Measurements from ENCODE around the gene UNC13C.

Gene UNC13C

DNA sequence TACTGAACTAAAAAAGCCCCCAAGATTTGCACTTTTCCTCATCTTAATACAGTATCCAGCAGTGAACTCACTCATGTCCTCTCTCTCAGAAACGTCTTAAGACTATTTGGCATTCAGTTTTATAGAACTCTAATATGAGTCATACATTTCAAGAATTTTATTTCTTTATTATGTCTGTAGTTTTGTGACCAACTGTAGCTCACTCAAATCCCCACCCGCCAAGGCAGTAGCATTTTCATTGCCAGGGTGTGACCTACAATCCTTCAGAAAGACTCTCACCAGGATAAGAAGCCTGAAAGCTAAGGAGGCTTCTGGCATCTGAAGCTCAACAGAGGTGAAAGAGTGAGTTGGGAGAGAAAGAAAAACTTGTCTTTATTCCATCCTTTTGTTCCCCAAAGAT is 681.4 kb downstream of the UNC13C start:
- Histone ChIP-seq H3K27ac (ENCODE audit: poor library complexity, severe bottlenecking) (no peak overlapping the region), H3K36me3 (ENCODE audit: low read depth) (no peaks in the 10 kb centered on the region), H3K4me3 (ENCODE audit: severe bottlenecking) (no peak overlapping the region), H3K27me3 (ENCODE audit: insufficient read depth, poor library complexity, severe bottlenecking) (peaks cover 5% of the 10 kb centered on the region), H3K9me3 (ENCODE audit: severe bottlenecking) (no peaks in the 10 kb centered on the region), H3K4me1 (ENCODE audit: insufficient read depth, poor library complexity, severe bottlenecking) (no peaks in the 10 kb centered on the region)
- ATAC-seq (ENCODE audit: low read depth) (no peak), DNase-seq (ENCODE audit: low spot score) (no peak)
- TF ChIP-seq CTCF (IDR thresholded peaks at IDR 0.05; ENCODE audit: poor library complexity, severe bottlenecking) = no peak

GRCh38 chr15:54660356-54660755 is 682.1 kb downstream of the UNC13C start:
- ATAC-seq (ENCODE audit: low read depth) = peak; percentile 35; the same call in 1 of the 3 replicates
- Histone ChIP-seq H3K4me3 (ENCODE audit: severe bottlenecking) (no peak overlapping the region), H3K27me3 (ENCODE audit: insufficient read depth, poor library complexity, severe bottlenecking) (peaks cover 5% of the 10 kb centered on the region), H3K27ac (ENCODE audit: poor library complexity, severe bottlenecking) (no peak overlapping the region), H3K36me3 (ENCODE audit: low read depth) (no peaks in the 10 kb centered on the region), H3K4me1 (ENCODE audit: insufficient read depth, poor library complexity, severe bottlenecking) (no peaks in the 10 kb centered on the region), H3K9me3 (ENCODE audit: severe bottlenecking) (no peaks in the 10 kb centered on the region)
- DNase-seq (ENCODE audit: low spot score) = no peak
- TF ChIP-seq CTCF (IDR thresholded peaks at IDR 0.05; ENCODE audit: poor library complexity, severe bottlenecking) = no peak

DNA sequence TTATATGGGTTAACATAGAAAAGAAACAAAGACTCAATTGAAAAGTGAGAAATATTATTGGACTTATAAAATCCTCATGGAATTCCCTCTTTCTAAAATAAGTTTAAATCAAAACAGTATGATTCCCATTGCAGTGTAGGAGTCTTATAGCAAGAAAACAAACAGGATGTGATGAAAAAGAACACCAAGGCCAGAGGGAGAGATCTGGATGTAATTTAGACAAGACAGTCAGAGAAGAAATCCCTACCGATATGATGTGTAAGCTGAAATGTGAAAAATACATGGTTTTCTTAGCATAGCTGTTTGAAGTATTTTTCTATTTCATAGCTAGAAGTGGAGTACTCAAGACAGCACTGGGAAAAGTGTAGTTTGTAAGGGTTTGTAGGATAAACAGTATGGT is 697.0 kb downstream of the UNC13C start:
- ATAC-seq (ENCODE audit: low read depth) (no peak), DNase-seq (ENCODE audit: low spot score) (no peak)
- TF ChIP-seq CTCF (IDR thresholded peaks at IDR 0.05; ENCODE audit: poor library complexity, severe bottlenecking) = no peak
- no peaks in the 10 kb centered on the region for H3K9me3 ChIP-seq (ENCODE audit: severe bottlenecking)
- no peaks in the 10 kb centered on the region for H3K4me1 ChIP-seq (ENCODE audit: insufficient read depth, poor library complexity, severe bottlenecking)
- peaks cover 16% of the 10 kb centered on the region for H3K27me3 ChIP-seq (ENCODE audit: insufficient read depth, poor library complexity, severe bottlenecking)
- no peak overlapping the region for H3K27ac ChIP-seq (ENCODE audit: poor library complexity, severe bottlenecking)
- H3K4me3 ChIP-seq (ENCODE audit: severe bottlenecking) = no peak overlapping the region
- no peaks in the 10 kb centered on the region for H3K36me3 ChIP-seq (ENCODE audit: low read depth)

- ATAC-seq (ENCODE audit: low read depth) = no peak
- Histone ChIP-seq H3K4me1 (ENCODE audit: insufficient read depth, poor library complexity, severe bottlenecking) (no peaks in the 10 kb centered on the region), H3K36me3 (ENCODE audit: low read depth) (no peaks in the 10 kb centered on the region), H3K27me3 (ENCODE audit: insufficient read depth, poor library complexity, severe bottlenecking) (peaks cover 26% of the 10 kb centered on the region), H3K27ac (ENCODE audit: poor library complexity, severe bottlenecking) (no peak overlapping the region), H3K4me3 (ENCODE audit: severe bottlenecking) (no peak overlapping the region), H3K9me3 (ENCODE audit: severe bottlenecking) (peaks cover 3% of the 10 kb centered on the region)
- no peak for DNase-seq (ENCODE audit: low spot score)
- TF ChIP-seq CTCF (IDR thresholded peaks at IDR 0.05; ENCODE audit: poor library complexity, severe bottlenecking) = no peak
Measured at GRCh38 chr15:54681584-54681983, 703.3 kb downstream of the UNC13C start.
